ENCODE measurements around the gene NUTM2D.
"Not testable (repeated sequence)": the region's sequence is repeated elsewhere in the genome, so short reads cannot be mapped to it uniquely, and the experiment has no call there.

Gene NUTM2D

DNA sequence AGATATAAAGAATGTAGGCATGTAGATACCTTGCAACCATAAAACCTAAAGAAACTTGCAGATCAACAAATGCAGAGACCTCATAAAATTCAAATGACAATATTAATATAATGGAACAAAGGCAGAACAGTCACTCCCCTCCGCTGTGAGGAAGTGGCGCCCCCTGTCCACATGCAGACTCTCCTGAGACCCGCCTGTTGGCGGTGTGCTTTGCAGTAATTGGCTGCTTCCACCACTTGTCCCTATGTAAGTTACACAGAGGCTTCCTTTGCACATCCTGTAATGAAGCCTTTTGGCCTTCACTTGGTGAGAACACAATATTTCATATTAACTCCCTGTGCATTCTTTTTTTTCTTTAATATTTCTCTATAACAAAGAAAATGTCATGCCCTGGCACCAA lies 21.6 kb downstream of the NUTM2D start:
- DNase-seq (ENCODE audit: low read depth), result not testable (repeated sequence)

- DNase-seq (ENCODE audit: low read depth), result not testable (repeated sequence)
Observed at GRCh38 chr10:87383149-87383857, 25.8 kb downstream of the NUTM2D start.

DNA sequence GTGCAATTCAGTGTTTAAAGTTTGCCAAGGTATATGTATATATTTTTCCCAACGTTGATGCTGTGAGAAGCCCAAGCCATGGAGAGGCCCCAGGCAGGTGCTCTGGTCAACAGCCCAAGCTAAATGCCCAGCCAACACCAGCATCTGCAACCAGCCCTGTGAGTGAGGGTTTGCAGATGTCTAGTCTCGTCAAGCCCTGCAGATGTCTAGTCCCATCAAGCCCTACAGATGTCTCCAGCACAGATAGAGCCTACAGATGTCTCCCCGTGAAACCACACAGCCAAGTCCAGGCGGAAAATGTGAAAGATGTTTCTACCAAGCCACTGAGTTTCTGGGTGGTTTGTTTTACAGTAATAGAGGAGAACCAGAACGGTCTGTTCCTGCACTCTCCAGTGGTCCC lies 26.7 kb downstream of the NUTM2D start:
- not testable (repeated sequence) for DNase-seq (ENCODE audit: low read depth)

GRCh38 chr10:87385762-87386360 lies 28.3 kb downstream of the NUTM2D start:
- DNase-seq (ENCODE audit: low read depth), result not testable (repeated sequence)

- not testable (repeated sequence) for DNase-seq (ENCODE audit: low read depth)
Observed at GRCh38 chr10:87391360-87391759, 33.8 kb downstream of the NUTM2D start.

GRCh38 chr10:87396206-87396605 lies 38.7 kb downstream of the NUTM2D start:
- DNase-seq (ENCODE audit: low read depth), result not testable (repeated sequence)

GRCh38 chr10:87398436-87398835 lies 40.9 kb downstream of the NUTM2D start:
- not testable (repeated sequence) for DNase-seq (ENCODE audit: low read depth)

DNA sequence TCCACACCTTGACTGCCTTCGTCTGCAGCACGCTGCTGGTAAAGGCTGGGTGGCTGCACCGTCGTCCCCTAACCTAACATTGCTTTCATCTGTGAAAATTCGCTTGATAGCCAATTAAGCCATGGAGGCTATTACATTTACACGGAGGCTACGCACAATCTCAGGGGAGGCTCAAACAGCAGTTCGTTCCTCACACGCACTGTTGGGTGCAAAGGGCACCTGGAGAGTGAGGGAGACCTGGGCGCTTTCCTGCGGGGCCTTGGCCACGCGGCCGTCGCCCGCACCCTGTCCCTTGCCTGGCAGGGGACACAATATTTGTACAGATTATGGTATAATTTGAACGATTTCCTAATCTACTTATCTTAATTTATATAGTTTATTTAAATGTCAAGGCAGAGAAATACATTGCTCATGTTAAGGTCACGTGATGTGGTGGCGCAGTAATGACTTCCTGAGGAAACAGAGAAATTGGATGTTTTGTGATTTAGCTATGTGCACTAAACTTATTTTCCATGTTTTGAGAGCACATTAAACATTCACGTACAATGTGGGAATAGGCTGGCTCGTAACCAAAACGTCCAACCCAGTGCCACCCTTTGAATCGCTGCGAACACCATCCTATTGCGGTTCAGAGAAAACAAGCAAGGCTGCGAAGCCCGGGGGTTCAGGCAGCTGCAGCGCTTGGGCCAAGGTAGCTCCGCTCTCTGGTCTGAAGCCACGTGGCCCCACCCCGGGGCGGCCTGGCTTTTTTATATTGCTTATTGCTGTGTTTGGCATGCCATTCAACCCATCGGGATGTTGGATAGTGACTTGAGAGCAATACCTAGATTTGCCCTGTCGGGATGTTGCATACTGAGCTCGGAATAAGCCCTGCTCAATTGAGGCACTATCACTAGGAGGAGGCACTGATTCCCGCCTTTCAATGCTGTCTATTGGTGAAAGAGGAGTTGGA lies 50.2 kb downstream of the NUTM2D start:
- DNase-seq (ENCODE audit: low read depth), result not testable (repeated sequence)

GRCh38 chr10:87413921-87414320 lies 56.4 kb downstream of the NUTM2D start:
- DNase-seq (ENCODE audit: low read depth), result not testable (repeated sequence)

Data from activated T-cell treated with anti-CD3 and anti-CD28 coated beads for 48 hours (primary cell).